ENCODE results near the gene LYSMD2.

- TF ChIP-seq, protein P1, sequence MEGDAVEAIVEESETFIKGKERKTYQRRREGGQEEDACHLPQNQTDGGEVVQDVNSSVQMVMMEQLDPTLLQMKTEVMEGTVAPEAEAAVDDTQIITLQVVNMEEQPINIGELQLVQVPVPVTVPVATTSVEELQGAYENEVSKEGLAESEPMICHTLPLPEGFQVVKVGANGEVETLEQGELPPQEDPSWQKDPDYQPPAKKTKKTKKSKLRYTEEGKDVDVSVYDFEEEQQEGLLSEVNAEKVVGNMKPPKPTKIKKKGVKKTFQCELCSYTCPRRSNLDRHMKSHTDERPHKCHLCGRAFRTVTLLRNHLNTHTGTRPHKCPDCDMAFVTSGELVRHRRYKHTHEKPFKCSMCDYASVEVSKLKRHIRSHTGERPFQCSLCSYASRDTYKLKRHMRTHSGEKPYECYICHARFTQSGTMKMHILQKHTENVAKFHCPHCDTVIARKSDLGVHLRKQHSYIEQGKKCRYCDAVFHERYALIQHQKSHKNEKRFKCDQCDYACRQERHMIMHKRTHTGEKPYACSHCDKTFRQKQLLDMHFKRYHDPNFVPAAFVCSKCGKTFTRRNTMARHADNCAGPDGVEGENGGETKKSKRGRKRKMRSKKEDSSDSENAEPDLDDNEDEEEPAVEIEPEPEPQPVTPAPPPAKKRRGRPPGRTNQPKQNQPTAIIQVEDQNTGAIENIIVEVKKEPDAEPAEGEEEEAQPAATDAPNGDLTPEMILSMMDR (IDR thresholded peaks at IDR 0.05; ENCODE audit: borderline replicate concordance, extremely low read depth, low read length, poor library complexity, severe bottlenecking): no peak
- TF ChIP-seq EZH2 (IDR thresholded peaks at IDR 0.05; ENCODE audit: borderline replicate concordance, low read depth, low read length, severe bottlenecking): no peak
Measured at GRCh38 chr15:51771773-51772172, 34.3 kb upstream of the LYSMD2 start.
